ENCODE data around the gene TREX2.

TREX2 gene

DNA sequence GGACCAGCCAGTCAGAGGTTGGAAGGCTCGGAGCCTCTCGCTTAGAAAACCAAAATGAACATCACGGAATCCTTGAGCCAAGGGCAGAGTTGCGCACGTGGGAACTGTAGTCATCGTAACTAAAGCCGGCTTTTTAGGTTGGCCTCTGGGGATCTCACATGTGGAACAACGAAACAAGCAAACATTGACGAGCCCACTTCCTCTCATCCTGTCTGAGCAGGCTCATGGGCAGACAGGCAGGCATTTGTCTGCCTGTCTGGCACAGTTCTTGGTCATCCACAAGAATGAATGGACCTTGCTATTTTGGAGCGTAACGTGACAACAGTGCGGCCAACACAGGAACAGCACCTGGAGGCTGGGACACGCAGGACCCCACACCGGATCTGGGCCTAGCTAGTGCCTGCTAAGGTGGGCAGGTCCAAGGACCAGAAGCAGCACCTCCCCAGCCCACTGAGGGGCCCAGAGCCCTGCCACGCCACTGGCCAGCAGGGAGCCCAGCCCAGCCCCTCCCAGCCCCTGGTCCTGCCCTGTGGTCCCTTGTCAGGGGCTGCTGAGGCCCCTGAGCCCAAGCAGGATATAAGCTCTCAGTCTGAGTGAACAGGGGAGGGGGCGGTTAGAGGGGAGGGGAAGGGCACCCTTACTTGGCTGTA lies 9.2 kb upstream of the TREX2 start:
- no peak for DNase-seq

DNA sequence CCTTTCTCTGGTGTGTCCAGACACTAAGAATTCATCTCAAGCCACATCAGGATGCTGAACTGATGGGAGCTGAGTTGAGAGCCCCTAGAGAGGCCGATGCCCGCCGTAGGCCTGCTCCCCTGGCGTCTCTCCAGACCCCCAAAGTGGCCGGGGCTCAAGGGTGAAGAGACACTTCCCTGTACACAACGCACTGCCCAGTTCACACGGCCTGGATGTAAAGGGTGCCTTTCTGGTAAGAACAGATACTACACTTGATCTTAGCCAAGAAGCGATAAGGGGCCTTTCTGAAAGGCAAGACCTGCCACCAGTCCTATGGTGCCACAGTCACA lies 5.1 kb upstream of the TREX2 start:
- no peak for DNase-seq

DNA sequence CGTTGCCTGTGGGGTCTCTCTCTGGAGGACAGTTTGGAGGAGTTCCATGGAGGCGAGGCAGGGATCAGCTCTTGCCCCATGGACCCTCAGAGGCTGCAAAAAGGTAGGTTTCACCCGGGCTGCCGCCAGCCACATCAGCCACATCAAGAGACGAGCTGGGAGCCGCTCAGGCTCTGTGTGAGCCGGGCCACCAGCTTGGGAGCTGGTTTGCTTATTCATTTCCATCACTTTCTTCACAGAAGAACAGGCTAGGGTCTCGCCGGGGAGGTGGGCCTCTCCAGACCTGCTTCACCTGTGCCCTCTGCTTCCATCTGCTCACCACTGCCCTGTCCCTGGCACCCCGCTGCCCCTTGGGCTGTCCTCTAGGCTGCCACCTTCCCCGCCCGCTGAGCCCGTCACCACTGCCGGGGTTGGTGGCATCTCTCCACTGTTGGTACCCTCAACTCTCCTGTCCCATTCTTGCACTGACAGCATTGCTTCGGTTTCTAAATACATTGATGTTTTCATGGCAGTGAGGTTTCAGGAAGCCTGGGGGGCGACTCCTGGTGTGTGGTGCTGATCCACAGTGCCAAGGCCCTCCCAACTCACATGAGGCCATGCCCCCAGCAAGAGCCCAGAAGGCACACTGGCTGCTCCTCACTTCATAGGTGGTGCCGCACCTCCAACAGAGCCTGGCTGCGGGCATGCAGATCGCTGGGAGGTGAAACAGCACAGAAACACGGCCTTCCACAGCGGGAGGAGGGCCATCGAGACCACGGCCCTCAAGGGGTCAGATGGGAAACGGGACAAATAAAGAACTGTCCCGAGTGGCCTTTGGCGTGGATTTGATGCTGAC lies 4.5 kb upstream of the TREX2 start:
- DNase-seq, result no peak

GRCh38 chrX:153449368-153450113 lies 3.7 kb upstream of the TREX2 start:
- no peak for DNase-seq

- DNase-seq, result no peak
These were observed 2.9 kb upstream of the TREX2 start for GRCh38 chrX:153448556-153449367.

DNA sequence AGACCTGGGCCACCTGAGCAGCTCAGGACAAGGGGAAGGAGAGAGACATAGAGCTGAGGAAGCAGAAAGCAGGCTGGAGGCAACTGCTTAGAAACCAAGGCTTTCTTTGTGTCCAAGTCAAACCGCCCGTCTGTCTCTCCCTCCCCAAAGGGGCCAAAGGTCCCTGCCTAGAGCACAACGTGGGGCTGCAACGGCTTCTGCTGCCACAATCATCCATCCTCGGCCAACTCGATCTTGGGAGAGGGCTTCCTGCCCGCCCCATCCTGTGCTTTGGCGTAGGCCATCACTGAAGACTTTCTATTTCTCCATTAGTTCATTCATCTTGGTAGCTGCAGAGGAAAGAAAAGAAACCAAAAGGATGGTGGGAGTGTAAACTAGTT lies 1.7 kb upstream of the TREX2 start:
- DNase-seq, result no peak

- no peak for DNase-seq
These were observed 1.2 kb upstream of the TREX2 start for GRCh38 chrX:153446950-153447580.

GRCh38 chrX:153446636-153446936 lies 730 bp upstream of the TREX2 start:
- no peak for DNase-seq

GRCh38 chrX:153445106-153445855 lies 575 bp downstream of the TREX2 start:
- DNase-seq, result no peak

DNA sequence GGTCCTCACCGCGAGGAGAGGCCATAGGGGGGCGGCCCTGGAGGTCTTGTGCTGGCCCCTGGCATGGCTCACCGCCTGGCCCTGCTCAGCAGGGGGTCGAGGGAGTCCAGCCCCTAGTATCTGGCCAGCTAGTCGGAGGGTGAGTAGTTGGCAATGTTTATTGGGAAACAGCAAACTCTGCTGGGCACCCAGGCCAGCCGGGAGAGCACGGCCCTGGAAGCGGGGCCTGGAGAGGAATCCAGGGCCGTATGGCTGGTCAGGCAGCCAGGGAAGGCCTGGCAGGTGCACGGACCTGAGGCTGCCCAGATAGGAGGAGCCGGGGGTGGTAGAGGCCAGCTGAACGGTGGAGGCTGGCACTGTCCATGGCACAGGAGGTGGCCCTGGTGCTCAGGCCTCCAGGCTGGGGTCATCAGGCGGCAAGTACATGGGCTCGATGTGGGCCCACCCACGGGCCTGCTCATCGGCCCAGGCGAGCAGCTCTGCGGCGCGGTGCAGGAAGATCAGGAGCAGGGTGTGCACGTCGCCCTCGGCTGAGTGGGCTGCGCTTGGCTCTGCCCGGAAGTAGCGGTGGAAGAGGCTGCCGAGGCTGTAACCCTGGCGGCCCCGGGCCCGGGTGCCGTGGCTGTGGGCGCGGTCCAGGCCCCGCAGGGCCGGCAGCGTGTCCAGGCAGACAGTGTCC lies 1.4 kb downstream of the TREX2 start:
- no peak for DNase-seq

DNA sequence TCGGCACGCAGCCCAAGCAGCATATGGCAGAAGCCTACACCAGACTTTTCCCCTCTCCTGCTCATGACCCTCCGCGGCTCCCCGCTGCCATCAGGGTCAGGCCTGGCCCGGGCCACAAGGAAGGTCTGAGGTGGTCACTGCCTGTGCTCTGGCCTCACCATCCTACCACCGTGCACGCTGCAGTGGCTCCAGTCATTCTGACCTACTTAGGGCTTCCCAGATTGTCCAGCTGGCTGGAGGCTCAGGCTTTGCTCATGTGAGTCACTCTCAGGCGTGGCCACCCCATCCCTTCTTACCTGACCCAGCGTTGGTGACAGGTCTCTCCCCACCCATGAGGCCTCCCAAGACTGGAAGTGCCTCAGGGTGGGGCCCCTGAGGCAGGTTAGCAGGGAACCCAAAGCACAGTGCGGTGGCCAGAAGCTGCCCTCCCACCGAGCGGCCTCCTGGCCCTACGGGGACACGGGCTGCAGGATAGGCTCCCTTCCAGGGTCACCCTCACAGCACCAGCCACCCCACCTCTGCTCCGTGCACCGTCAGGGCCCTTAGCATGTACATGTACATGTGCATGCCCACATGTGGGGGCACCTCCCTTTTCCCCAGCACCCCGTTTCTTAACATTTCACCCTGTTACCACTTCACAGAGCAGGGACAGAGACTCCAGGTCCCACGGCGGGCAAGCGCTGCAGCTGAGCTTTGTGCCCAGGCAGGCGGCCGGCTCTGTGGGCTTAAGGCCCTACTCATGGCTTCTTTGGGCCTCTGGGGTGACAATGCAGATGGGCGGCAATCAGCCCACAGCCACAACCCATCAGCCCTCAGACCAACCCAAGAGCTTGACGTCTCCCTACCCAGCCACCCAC lies 2.2 kb downstream of the TREX2 start:
- no peak for DNase-seq

GRCh38 chrX:153442463-153442862 lies 3.4 kb downstream of the TREX2 start:
- no peak for DNase-seq

GRCh38 chrX:153441981-153442380 lies 3.9 kb downstream of the TREX2 start:
- no peak for DNase-seq

DNA sequence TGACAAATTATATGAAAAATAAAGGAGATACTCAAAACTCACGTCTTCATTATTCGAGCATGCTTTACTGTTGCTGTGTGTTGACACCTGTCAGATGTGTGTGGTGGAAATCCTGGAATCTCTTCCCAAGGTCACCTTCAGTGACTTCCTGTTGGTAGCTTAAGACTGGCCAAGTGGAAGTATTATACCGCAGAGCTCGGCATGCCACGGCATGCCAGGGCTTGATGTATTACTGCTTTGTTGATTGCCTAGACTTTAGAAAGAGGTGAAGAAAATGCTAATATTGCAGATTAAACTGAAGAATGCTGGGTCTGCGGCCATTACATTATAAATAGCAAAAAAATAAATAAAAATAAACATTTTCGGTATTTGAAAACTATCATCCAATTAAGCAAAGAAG lies 4.6 kb downstream of the TREX2 start:
- no peak for DNase-seq

DNA sequence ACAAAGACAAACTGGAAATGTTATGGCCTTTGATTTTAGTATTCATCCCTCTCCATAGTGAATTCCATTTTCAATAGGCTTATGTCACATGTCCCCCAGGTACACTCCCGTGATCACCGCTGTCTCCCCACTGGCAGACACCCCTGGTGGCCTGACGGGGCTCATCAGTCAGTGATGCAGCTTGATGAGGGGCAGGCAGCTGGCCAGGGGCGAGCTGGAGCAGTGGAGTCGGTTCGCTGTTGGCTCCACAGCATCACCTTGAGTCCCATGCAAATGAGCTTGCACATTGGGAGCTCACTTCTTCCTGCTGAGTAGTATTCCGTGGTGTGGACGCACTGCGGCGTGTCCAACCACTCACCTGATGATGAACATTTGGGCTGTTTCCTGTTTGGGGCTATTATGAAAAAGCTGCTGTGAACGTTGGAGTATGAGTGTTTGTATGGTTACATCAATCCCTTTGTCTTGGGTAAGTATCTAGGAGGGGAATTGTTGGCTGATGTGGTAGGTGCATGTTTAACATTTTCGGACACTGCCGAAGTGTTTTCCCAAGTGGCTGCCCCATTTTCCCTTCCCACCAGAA lies 5.2 kb downstream of the TREX2 start:
- DNase-seq, result no peak

DNA sequence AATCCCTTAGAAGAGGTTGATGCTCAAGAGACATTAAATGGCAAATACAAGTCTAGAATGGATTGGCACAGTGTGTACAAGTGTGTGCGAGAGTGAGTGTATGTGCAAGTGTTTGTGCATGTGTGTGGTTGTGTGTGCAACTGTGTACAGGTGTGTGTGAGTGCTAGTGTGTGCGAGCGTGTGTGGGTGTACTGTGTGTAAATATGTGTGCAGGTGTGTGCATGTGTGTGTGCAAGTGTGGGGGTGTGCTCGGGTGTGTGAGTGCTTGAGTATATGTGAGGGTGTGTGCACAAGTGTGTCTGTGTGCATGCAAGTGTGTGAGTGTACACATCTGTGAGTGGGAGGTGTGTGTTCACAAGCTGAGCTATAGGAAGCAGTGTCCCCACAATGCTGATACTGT lies 5.9 kb downstream of the TREX2 start:
- no peak for DNase-seq

DNA sequence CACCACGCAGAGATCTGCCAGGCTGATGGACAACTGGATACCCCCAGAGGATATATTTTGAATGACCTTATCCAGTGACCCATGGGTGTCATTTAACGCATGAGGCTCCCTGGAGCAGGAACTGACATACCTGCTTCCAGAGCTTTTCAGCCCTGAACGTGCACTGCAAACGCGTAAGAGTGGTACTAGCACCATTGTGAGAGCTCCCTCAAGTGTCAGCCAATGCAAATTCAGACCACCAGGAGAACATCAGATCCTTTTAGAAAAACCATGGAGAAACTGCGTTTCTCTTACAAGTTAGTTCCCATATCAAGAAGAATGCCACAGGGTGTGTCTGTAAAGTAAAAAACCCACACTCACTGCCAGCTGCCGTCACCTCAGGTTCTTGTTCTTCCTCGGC lies 7.3 kb downstream of the TREX2 start:
- no peak for DNase-seq

GRCh38 chrX:153435845-153436244 lies 10.0 kb downstream of the TREX2 start:
- DNase-seq, result no peak

- no peak for DNase-seq
These were observed 11.1 kb downstream of the TREX2 start for GRCh38 chrX:153434801-153435200.

DNA sequence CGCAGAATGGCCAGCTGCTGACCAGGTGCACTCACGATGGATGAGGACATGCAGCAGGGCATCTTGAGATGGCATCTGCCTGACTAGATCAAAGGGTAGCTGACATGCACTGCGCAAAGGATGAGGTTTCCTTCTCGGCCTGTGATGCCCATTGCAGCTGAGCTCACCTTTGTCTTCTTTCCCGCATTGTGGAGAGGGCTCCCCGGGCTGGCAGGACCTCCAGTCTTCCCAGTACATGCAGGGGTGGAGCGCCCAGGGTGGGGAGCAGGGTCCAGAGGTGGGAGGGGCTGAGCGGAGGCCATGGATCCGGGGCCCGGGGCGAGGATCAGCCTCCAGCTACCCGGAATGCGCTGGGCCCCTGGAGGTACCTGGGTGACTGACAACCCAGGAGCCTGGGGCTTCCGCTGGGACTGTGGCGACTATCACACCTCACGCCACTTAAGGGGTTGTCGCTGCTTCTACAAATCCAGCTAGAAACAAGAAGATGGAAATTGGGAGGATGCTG lies 12.0 kb downstream of the TREX2 start:
- no peak for DNase-seq

All from CD4-positive, alpha-beta T cell treated with Interleukin-1 beta for 1 hour (primary cell).